B cell (primary cell): Measurements from ENCODE around the gene TMIGD2. TPM values are rescaled to one million over a fixed set of nuclear protein-coding genes. Genes with fewer than 3 reads are reported as not detected.

Source experiments
- ATAC-seq: fragments of 200-7000 bp; cut with Tn5 transposase; one replicate; pipeline ENCODE4 v1.10.0; 2021; ENCODE audit warnings: low read depth, mild to moderate bottlenecking, moderate number of reproducible peaks, moderate library complexity
- CTCF ChIA-PET: fragments of 350-600 bp; sonication (Branson Sonifier 250); formaldehyde crosslinking; loops from one replicate; lab custom pipeline; 2021; ENCODE audit warnings: antibody characterized with exemption, inconsistent platforms; lab: Charles Lee
- POLR2A ChIA-PET: fragments of 350-600 bp; sonication (Branson Sonifier 250); formaldehyde crosslinking; loops from one replicate; lab custom pipeline; 2021; ENCODE audit warnings: antibody characterized with exemption; lab: Charles Lee
- DNase-seq: peaks from one replicate; pipeline ENCODE4 v3.0.0; 2013
- H2AFZ ChIP-seq: 2 replicates; pipeline ENCODE4 v1.6.1; 2012; ENCODE audit warnings: mild to moderate bottlenecking, low read depth, low read length; ENCODE audit not compliant: insufficient read depth, poor library complexity, severe bottlenecking
- H3K27ac ChIP-seq, 2 donors: 1 replicate in 1 of 2; 2 replicates in 1 of 2; pipeline ENCODE4 v1.5.1; 2012 to 2013; ENCODE audit warnings: low read length in 2 of 2, mild to moderate bottlenecking in 2 of 2, moderate library complexity in 1 of 2
- H3K27me3 ChIP-seq, 4 experiments: fragments of 200-600 bp in 1 of 4; sonication (generic) in 1 of 4; replicated peaks in 1 of 4; 1 replicate in 2 of 4; 2 replicates in 2 of 4; pipeline versions ENCODE4 v1.6.1 to v1.7.0; 2013 to 2016; ENCODE audit warnings: low read length in 3 of 4, mild to moderate bottlenecking in 2 of 4, mixed read lengths in 1 of 4, moderate library complexity in 1 of 4; ENCODE audit not compliant: insufficient read depth in 4 of 4, control insufficient read depth in 3 of 4; ENCODE audit errors: control extremely low read depth in 1 of 4
- H3K36me3 ChIP-seq, 2 experiments: replicated peaks in 1 of 2; 1 replicate in 1 of 2; 2 replicates in 1 of 2; pipeline versions ENCODE4 v1.6.1 to v1.7.1; 2013; ENCODE audit warnings: low read length in 1 of 2; ENCODE audit not compliant: insufficient read depth in 2 of 2, control insufficient read depth in 1 of 2; ENCODE audit errors: control extremely low read depth in 1 of 2, extremely low read depth in 1 of 2
- H3K4me1 ChIP-seq, 2 donors: fragments of 200-600 bp in 1 of 2; sonication (generic) in 1 of 2; 1 replicate in 1 of 2; 2 replicates in 1 of 2; pipeline versions ENCODE4 v1.5.1 to v1.6.1; 2013 to 2017; ENCODE audit warnings: low read length in 2 of 2; ENCODE audit not compliant: control insufficient read depth in 2 of 2, insufficient read depth in 2 of 2
- H3K4me2 ChIP-seq: replicated peaks from 2 replicates; pipeline ENCODE3; 2012; ENCODE audit warnings: mild to moderate bottlenecking, low read depth, low read length; ENCODE audit not compliant: poor library complexity, severe bottlenecking
- H3K4me3 ChIP-seq, 5 experiments: fragments of 200-600 bp in 1 of 5; sonication (generic) in 1 of 5; 1 replicate in 3 of 5; 2 replicates in 2 of 5; pipeline versions ENCODE4 v1.5.1 to v1.7.0; 2011 to 2016; ENCODE audit warnings: low read length in 4 of 5, mild to moderate bottlenecking in 4 of 5, low read depth in 2 of 5, control low read depth in 1 of 5, moderate library complexity in 1 of 5; ENCODE audit not compliant: insufficient read depth in 1 of 5; ENCODE audit errors: control extremely low read depth in 1 of 5, extremely low read depth in 1 of 5
- H3K79me2 ChIP-seq: fragments of 200-600 bp; sonication (generic); one replicate; pipeline ENCODE4 v1.6.0; 2016; ENCODE audit warnings: low read length; ENCODE audit not compliant: control insufficient read depth, insufficient read depth
- H3K9ac ChIP-seq: fragments of 200-600 bp; sonication (generic); 2 replicates; pipeline ENCODE4 v1.6.1; 2017; ENCODE audit warnings: mild to moderate bottlenecking, low read length, moderate library complexity
- H3K9me3 ChIP-seq, 3 donors: one replicate each; pipeline versions ENCODE4 v1.6.1 to v1.7.1; 2013; ENCODE audit warnings: low read length in 2 of 3; ENCODE audit not compliant: control insufficient read depth in 2 of 3, insufficient read depth in 1 of 3; ENCODE audit errors: control extremely low read depth in 1 of 3
- H4K20me1 ChIP-seq: 2 replicates; pipeline ENCODE4 v1.6.0; 2012; ENCODE audit warnings: mild to moderate bottlenecking, low read length; ENCODE audit not compliant: insufficient read depth, control insufficient read depth, poor library complexity, severe bottlenecking
- H3K27ac Mint-ChIP-seq: one replicate; pipeline ENCODE4 v1.8.0; 2021; ENCODE audit warnings: mixed read lengths
- H3K27me3 Mint-ChIP-seq: one replicate; pipeline ENCODE4 v1.8.0; 2021; ENCODE audit warnings: mixed read lengths
- H3K4me1 Mint-ChIP-seq: one replicate; pipeline ENCODE4 v1.8.0; 2021; ENCODE audit warnings: mixed read lengths
- H3K4me3 Mint-ChIP-seq: one replicate; pipeline ENCODE4 v1.8.0; 2021; ENCODE audit warnings: mixed read lengths
- H3K9me3 Mint-ChIP-seq: one replicate; pipeline ENCODE4 v1.8.0; 2022; ENCODE audit warnings: mixed read lengths; ENCODE audit not compliant: insufficient read depth
- EZH2 ChIP-seq: IDR thresholded peaks from 2 replicates; pipeline ENCODE4 v1.6.1; 2012; ENCODE audit warnings: borderline replicate concordance, low read depth, mild to moderate bottlenecking, moderate library complexity, low read length; ENCODE audit not compliant: insufficient read depth, poor library complexity, severe bottlenecking
- whole genome bisulfite sequencing: methylation state at CpG from one replicate; pipeline ENCODE4 v1.1.5; 2013; ENCODE audit warnings: missing lambda C conversion rate; ENCODE audit not compliant: insufficient coverage; 5-methylcytosine and 5-hydroxymethylcytosine counted together
- intact Hi-C: fragments of 100-400 bp; cut with micrococcal nuclease; formaldehyde crosslinking; loops from one replicate; pipeline ENCODE4 v1.10.0; 2022
- polyA plus RNA-seq: library from polyadenylated mRNA; depleted of rRNA; stranded (reverse); fragments of >200 nt; gene quantifications from 2 replicates; pipeline ENCODE4 v1.2.3, GENCODE V29; 2012
- total RNA-seq, 2 donors: library from RNA; stranded (reverse); fragments of 120-200 nt in 1 of 2; gene quantifications; 1 replicate in 1 of 2; 2 replicates in 1 of 2; pipeline versions ENCODE4 v1.2.3 to v1.2.4, GENCODE V29; 2013 to 2022
- TF ChIP-seq, protein P1 (sequence below): fragments of 200-600 bp; IDR thresholded peaks from one replicate; pipeline ENCODE4 v1.8.0; 2022; ENCODE audit warnings: antibody characterized with exemption, mild to moderate bottlenecking

Gene TMIGD2
- total and polyA plus RNA-seq, 2 donors (not counting 1 experiment from before 2014, with no cell fraction given): 0.24 TPM; not detected in 1

DNA sequence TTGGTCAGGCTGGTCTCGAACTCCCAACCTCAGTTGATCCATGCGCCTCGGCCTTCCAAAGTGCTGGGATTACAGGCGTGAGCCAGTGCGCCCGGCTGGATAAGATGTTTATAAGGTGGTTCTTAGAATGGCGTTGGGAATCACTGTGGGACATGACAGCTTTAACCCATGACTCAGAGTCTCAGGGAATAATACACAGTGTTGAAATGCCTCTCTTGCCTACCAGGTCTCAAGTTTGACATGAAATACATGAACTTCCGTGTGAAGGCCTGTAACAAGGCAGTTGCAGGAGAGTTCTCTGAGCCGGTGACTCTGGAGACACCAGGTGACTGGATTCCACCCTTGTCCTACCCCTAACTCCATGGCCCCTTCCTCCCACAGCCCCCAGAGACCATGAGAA, 14.8 kb upstream of the TMIGD2 start:
- no peaks in the 10 kb centered on the region for H3K36me3 ChIP-seq
- no peak overlapping the region for H3K4me2 ChIP-seq
- H3K27ac Mint-ChIP-seq: no peak overlapping the region
- WGBS: over 99% methylated on average over 9 of the region's 9 CpGs
- no peak overlapping the region for H3K4me3 Mint-ChIP-seq
- H4K20me1 ChIP-seq: no peaks in the 10 kb centered on the region
- H3K9ac ChIP-seq: no peak overlapping the region
- H3K4me1 ChIP-seq: no peaks in the 10 kb centered on the region
- peaks cover 0 to 24% (median 1%) of the 10 kb centered on the region in 3 donors for H3K9me3 ChIP-seq
- TF ChIP-seq, protein P1, sequence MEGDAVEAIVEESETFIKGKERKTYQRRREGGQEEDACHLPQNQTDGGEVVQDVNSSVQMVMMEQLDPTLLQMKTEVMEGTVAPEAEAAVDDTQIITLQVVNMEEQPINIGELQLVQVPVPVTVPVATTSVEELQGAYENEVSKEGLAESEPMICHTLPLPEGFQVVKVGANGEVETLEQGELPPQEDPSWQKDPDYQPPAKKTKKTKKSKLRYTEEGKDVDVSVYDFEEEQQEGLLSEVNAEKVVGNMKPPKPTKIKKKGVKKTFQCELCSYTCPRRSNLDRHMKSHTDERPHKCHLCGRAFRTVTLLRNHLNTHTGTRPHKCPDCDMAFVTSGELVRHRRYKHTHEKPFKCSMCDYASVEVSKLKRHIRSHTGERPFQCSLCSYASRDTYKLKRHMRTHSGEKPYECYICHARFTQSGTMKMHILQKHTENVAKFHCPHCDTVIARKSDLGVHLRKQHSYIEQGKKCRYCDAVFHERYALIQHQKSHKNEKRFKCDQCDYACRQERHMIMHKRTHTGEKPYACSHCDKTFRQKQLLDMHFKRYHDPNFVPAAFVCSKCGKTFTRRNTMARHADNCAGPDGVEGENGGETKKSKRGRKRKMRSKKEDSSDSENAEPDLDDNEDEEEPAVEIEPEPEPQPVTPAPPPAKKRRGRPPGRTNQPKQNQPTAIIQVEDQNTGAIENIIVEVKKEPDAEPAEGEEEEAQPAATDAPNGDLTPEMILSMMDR: no peak
- no peak for TF ChIP-seq EZH2
- no peak for ATAC-seq
- intact Hi-C loops: no loop called here
- H3K27me3 Mint-ChIP-seq: no peaks in the 10 kb centered on the region
- no peaks in the 10 kb centered on the region for H3K4me1 Mint-ChIP-seq
- CTCF ChIA-PET: no interaction called here
- no peak overlapping the region for H3K4me3 ChIP-seq
- POLR2A ChIA-PET: interaction anchor here (0.6 kb wide), 1 partner anchor 105 kb away, joined by 3 read pairs; no protein-coding TSS in a partner anchor
- H3K27me3 ChIP-seq: no peaks in the 10 kb centered on the region
- H2AFZ ChIP-seq: no peak overlapping the region
- no peak for DNase-seq
- no peak overlapping the region for H3K27ac ChIP-seq
- H3K9me3 Mint-ChIP-seq: peaks cover 4% of the 10 kb centered on the region
- H3K79me2 ChIP-seq: no peaks in the 10 kb centered on the region

DNA sequence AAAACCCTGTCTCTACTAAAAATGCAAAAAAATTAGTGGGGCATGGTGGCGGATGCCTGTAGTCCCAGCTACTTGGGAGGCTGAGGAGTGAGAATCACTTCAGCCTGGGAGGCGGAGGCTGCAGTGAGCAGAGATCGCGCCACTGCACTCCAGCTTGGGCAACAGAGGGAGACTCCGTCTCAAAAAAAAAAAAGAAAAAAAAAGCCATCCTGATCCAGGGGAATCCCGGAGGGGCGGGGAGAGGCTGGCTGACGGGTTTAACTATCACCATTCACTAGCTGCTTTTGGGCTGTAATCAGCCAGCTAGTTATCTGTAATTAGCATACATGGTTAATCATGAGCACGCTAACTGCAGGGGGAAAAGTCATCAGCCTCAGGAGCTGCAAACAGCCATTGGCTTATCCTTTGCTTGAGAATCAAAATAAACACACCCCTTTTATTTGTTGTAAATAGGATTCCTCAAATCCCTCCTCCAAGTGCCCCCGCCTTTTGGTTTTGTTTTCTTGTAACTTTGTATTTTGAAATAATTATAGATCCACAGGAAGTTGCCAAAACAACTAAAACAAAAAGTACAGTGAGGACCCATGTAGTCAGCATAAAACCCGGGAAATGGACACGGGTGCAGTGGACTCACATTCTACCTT, 11.8 kb upstream of the TMIGD2 start:
- no peak overlapping the region for H3K27ac ChIP-seq
- no peaks in the 10 kb centered on the region for H3K36me3 ChIP-seq
- Mint-ChIP-seq H3K27me3 (no peaks in the 10 kb centered on the region), H3K27ac (no peak overlapping the region), H3K4me3 (no peak overlapping the region), H3K9me3 (no peaks in the 10 kb centered on the region), H3K4me1 (no peaks in the 10 kb centered on the region)
- intact Hi-C loops: no loop called here
- no peaks in the 10 kb centered on the region for H3K4me1 ChIP-seq
- no peak overlapping the region for H3K4me3 ChIP-seq
- no peaks in the 10 kb centered on the region for H3K79me2 ChIP-seq
- no peak overlapping the region for H3K9ac ChIP-seq
- 92% methylated on average over 5 of the region's 12 CpGs for WGBS
- POLR2A ChIA-PET: interaction anchor here (0.7 kb wide), 1 partner anchor 39 kb away, joined by 6 read pairs; no protein-coding TSS in a partner anchor
- no peak overlapping the region for H2AFZ ChIP-seq
- peaks cover 0 to 13% (median 0%) of the 10 kb centered on the region in 3 donors for H3K9me3 ChIP-seq
- DNase-seq (no peak), ATAC-seq (no peak)
- CTCF ChIA-PET: no interaction called here
- H3K4me2 ChIP-seq: no peak overlapping the region
- TF ChIP-seq, protein P1: no peak
- no peak for TF ChIP-seq EZH2
- H3K27me3 ChIP-seq: no peaks in the 10 kb centered on the region
- no peaks in the 10 kb centered on the region for H4K20me1 ChIP-seq
